B cell (primary cell): ENCODE results near the gene MYL7.

Experiments
- EZH2 ChIP-seq: IDR thresholded peaks from 2 replicates; pipeline ENCODE4 v1.6.1; 2012; ENCODE audit warnings: borderline replicate concordance, low read depth, mild to moderate bottlenecking, moderate library complexity, low read length; ENCODE audit not compliant: insufficient read depth, poor library complexity, severe bottlenecking
- TF ChIP-seq, protein P1 (sequence below): fragments of 200-600 bp; IDR thresholded peaks from one replicate; pipeline ENCODE4 v1.8.0; 2022; ENCODE audit warnings: antibody characterized with exemption, mild to moderate bottlenecking

- TF ChIP-seq, protein P1, sequence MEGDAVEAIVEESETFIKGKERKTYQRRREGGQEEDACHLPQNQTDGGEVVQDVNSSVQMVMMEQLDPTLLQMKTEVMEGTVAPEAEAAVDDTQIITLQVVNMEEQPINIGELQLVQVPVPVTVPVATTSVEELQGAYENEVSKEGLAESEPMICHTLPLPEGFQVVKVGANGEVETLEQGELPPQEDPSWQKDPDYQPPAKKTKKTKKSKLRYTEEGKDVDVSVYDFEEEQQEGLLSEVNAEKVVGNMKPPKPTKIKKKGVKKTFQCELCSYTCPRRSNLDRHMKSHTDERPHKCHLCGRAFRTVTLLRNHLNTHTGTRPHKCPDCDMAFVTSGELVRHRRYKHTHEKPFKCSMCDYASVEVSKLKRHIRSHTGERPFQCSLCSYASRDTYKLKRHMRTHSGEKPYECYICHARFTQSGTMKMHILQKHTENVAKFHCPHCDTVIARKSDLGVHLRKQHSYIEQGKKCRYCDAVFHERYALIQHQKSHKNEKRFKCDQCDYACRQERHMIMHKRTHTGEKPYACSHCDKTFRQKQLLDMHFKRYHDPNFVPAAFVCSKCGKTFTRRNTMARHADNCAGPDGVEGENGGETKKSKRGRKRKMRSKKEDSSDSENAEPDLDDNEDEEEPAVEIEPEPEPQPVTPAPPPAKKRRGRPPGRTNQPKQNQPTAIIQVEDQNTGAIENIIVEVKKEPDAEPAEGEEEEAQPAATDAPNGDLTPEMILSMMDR: no peak
- TF ChIP-seq EZH2: no peak
Observed at GRCh38 chr7:44109991-44110390, 31.1 kb downstream of the MYL7 start.
